Liver (tissue), 3 donors: ENCODE data around the gene NTM.

Experiments used
- ATF3 ChIP-seq: IDR thresholded peaks from 2 replicates; pipeline ENCODE4 v1.6.1; 2016; ENCODE audit warnings: antibody characterized with exemption
- CTCF ChIP-seq: fragments of 150-350 bp; IDR thresholded peaks from 2 replicates; pipeline ENCODE4 v1.5.1; 2017; ENCODE audit warnings: improper control_type of control experiment, low read depth, low read length; ENCODE audit not compliant: missing input control
- EGR1 ChIP-seq, 2 donors: IDR thresholded peaks; 2 replicates each; pipeline ENCODE4 v1.6.1; 2016 to 2018; ENCODE audit warnings: antibody characterized with exemption in 2 of 2, low read depth in 2 of 2
- GABPA ChIP-seq, 2 donors: IDR thresholded peaks in 1 of 2; conservative IDR thresholded peaks in 1 of 2; 2 replicates each; pipeline ENCODE4 v1.6.1; 2016; ENCODE audit warnings: antibody characterized with exemption in 2 of 2, mild to moderate bottlenecking in 1 of 2, moderate library complexity in 1 of 2
- HNF4A ChIP-seq, 2 donors: conservative IDR thresholded peaks; 2 replicates each; pipeline ENCODE4 v1.6.1; 2016; ENCODE audit warnings: antibody characterized with exemption in 2 of 2, mild to moderate bottlenecking in 2 of 2
- MAX ChIP-seq: IDR thresholded peaks from 2 replicates; pipeline ENCODE4 v1.6.1; 2016; ENCODE audit warnings: antibody characterized with exemption
- REST ChIP-seq: IDR thresholded peaks from 2 replicates; pipeline ENCODE4 v1.6.1; 2016; ENCODE audit warnings: antibody characterized with exemption, mild to moderate bottlenecking
- RXRA ChIP-seq, 2 donors: IDR thresholded peaks; 2 replicates each; pipeline ENCODE4 v1.6.1; 2017 to 2018; ENCODE audit warnings: antibody characterized with exemption in 2 of 2, mild to moderate bottlenecking in 1 of 2
- SP1 ChIP-seq: IDR thresholded peaks from 2 replicates; pipeline ENCODE4 v1.6.1; 2018; ENCODE audit warnings: antibody characterized with exemption, mild to moderate bottlenecking
- TAF1 ChIP-seq: conservative IDR thresholded peaks from 2 replicates; pipeline ENCODE4 v1.6.1; 2016; ENCODE audit warnings: antibody characterized with exemption, mild to moderate bottlenecking
- YY1 ChIP-seq: IDR thresholded peaks from 2 replicates; pipeline ENCODE4 v1.6.1; 2016; ENCODE audit warnings: antibody characterized with exemption, mild to moderate bottlenecking
- ZBTB33 ChIP-seq: IDR thresholded peaks from 2 replicates; pipeline ENCODE4 v1.6.1; 2016; ENCODE audit warnings: antibody characterized with exemption
- donor health status: healthy.
- donor health status: healthy.

- TF ChIP-seq CTCF (peak; percentile 34), TAF1 (no peak), MAX (no peak), YY1 (no peak), ZBTB33 (no peak), EGR1 (IDR thresholded peaks at IDR 0.05; ENCODE audit: low read depth in 2 of 2) (no peak), GABPA (IDR thresholded peaks at IDR 0.05 in 1 of 2, conservative IDR thresholded peaks at IDR 0.05 in 1 of 2) (no peak), SP1 (no peak), ATF3 (no peak), RXRA (IDR thresholded peaks at IDR 0.05) (no peak), REST (no peak), HNF4A (conservative IDR thresholded peaks at IDR 0.05) (no peak)
Measured at GRCh38 chr11:131691181-131692041, 321.0 kb downstream of the NTM start.
